Mesothelial cell of epicardium (in vitro differentiated cells): ENCODE results near the gene RHEBL1. TPM values are rescaled to one million over a fixed set of nuclear protein-coding genes. Genes with fewer than 3 reads are reported as not detected.
"Not testable (repeated sequence)": the region's sequence is repeated elsewhere in the genome, so short reads cannot be mapped to it uniquely, and the experiment has no call there.

Experiments
- DNase-seq, 2 experiments: peaks; one replicate each; pipeline ENCODE4 v3.0.0; 2021; ENCODE audit warnings: low spot score in 2 of 2; ENCODE audit not compliant: unreplicated experiment in 2 of 2
- H3K27ac Mint-ChIP-seq: 2 replicates; pipeline ENCODE4 v1.8.0; 2021; ENCODE audit warnings: mixed read lengths
- H3K27me3 Mint-ChIP-seq: 2 replicates; pipeline ENCODE4 v1.8.0; 2021; ENCODE audit warnings: low read depth, mixed read lengths
- H3K36me3 Mint-ChIP-seq: 2 replicates; pipeline ENCODE4 v1.8.0; 2021; ENCODE audit warnings: mixed read lengths
- H3K4me1 Mint-ChIP-seq: 2 replicates; pipeline ENCODE4 v1.8.0; 2021; ENCODE audit warnings: mixed read lengths
- H3K4me3 Mint-ChIP-seq: 2 replicates; pipeline ENCODE4 v1.8.0; 2021; ENCODE audit warnings: mild to moderate bottlenecking, moderate library complexity, mixed read lengths
- H3K9me3 Mint-ChIP-seq: 2 replicates; pipeline ENCODE4 v1.8.0; 2021; ENCODE audit warnings: mixed read lengths
- CTCF ChIP-seq: fragments of 200-600 bp; sonication (generic); IDR thresholded peaks from one replicate; pipeline ENCODE4 v1.5.0; 2021; ENCODE audit warnings: antibody characterized with exemption; ENCODE audit not compliant: unreplicated experiment
- total RNA-seq: library from RNA; stranded (reverse); gene quantifications from 3 replicates; pipeline ENCODE4 v1.2.1, GENCODE V29; 2021

Gene RHEBL1
- total RNA-seq, 1 donor from 2014 or later = 0.60 TPM

GRCh38 chr12:49066120-49066519 is 3.7 kb downstream of the RHEBL1 start:
- peaks cover 20% of the 10 kb centered on the region for H3K4me1 Mint-ChIP-seq
- H3K4me3 Mint-ChIP-seq = no peak overlapping the region
- H3K36me3 Mint-ChIP-seq = no peaks in the 10 kb centered on the region
- peaks cover 12% of the 10 kb centered on the region for H3K27me3 Mint-ChIP-seq
- H3K27ac Mint-ChIP-seq = no peak overlapping the region
- DNase-seq = no peak
- no peak for TF ChIP-seq CTCF
- no peaks in the 10 kb centered on the region for H3K9me3 Mint-ChIP-seq

- TF ChIP-seq CTCF = no peak
- no peaks in the 10 kb centered on the region for H3K36me3 Mint-ChIP-seq
- DNase-seq = no peak
- H3K27me3 Mint-ChIP-seq = peaks cover 12% of the 10 kb centered on the region
- H3K27ac Mint-ChIP-seq = no peak overlapping the region
- H3K4me3 Mint-ChIP-seq = no peak overlapping the region
- no peaks in the 10 kb centered on the region for H3K9me3 Mint-ChIP-seq
- H3K4me1 Mint-ChIP-seq = peaks cover 17% of the 10 kb centered on the region
These were observed 5.0 kb downstream of the RHEBL1 start for GRCh38 chr12:49064767-49065152.

- not testable (repeated sequence) for DNase-seq, H3K36me3 Mint-ChIP-seq, H3K27me3 Mint-ChIP-seq, H3K27ac Mint-ChIP-seq, H3K9me3 Mint-ChIP-seq
- Mint-ChIP-seq H3K4me3 (peak overlapping the region; percentile 95), H3K4me1 (peaks cover 33% of the 10 kb centered on the region)
These were observed 7.9 kb downstream of the RHEBL1 start for GRCh38 chr12:49061916-49062315.

- TF ChIP-seq CTCF = no peak
- Mint-ChIP-seq H3K27ac (peak overlapping the region; percentile 98), H3K4me1 (peaks cover 40% of the 10 kb centered on the region), H3K27me3 (no peaks in the 10 kb centered on the region), H3K36me3 (no peaks in the 10 kb centered on the region), H3K4me3 (peak overlapping the region; percentile 95), H3K9me3 (no peaks in the 10 kb centered on the region)
- DNase-seq = no peak
These were observed 8.6 kb downstream of the RHEBL1 start for GRCh38 chr12:49061157-49061650.

GRCh38 chr12:49060237-49061156 is 9.3 kb downstream of the RHEBL1 start, which contains the start of gene KMT2D:
Gene KMT2D (minus strand): TSS chr12:49060794. CDS start chr12:49055324, 5,470 bp downstream.
- DNase-seq = peak; percentile 90 to 91
- Mint-ChIP-seq H3K27me3 (no peaks in the 10 kb centered on the region), H3K4me1 (peaks cover 47% of the 10 kb centered on the region), H3K36me3 (no peaks in the 10 kb centered on the region), H3K9me3 (no peaks in the 10 kb centered on the region), H3K27ac (peak within 1 kb of the TSS; percentile 98), H3K4me3 (peak within 1 kb of the TSS; percentile 96)
- no peak for TF ChIP-seq CTCF
